ENCODE results near the gene AMBRA1.
"Not testable (repeated sequence)": the region's sequence is repeated elsewhere in the genome, so short reads cannot be mapped to it uniquely, and the experiment has no call there.

AMBRA1 gene

GRCh38 chr11:46533396-46534100 is 60.3 kb downstream of the AMBRA1 start:
- DNase-seq, result no peak

GRCh38 chr11:46529928-46530574 is 63.8 kb downstream of the AMBRA1 start:
- DNase-seq, result no peak

- DNase-seq, result peak; percentile 65
Observed at GRCh38 chr11:46529095-46529905, 64.5 kb downstream of the AMBRA1 start.

- DNase-seq, result no peak
Observed at GRCh38 chr11:46528445-46529094, 65.3 kb downstream of the AMBRA1 start.

- DNase-seq, result no peak
Observed at GRCh38 chr11:46527591-46528130, 66.2 kb downstream of the AMBRA1 start.

GRCh38 chr11:46526216-46527215 is 67.3 kb downstream of the AMBRA1 start:
- no peak for DNase-seq

GRCh38 chr11:46524201-46524770 is 69.5 kb downstream of the AMBRA1 start:
- DNase-seq, result no peak

GRCh38 chr11:46523290-46523689 is 70.5 kb downstream of the AMBRA1 start:
- DNase-seq, result no peak

GRCh38 chr11:46522682-46523281 is 71.0 kb downstream of the AMBRA1 start:
- DNase-seq, result no peak

- DNase-seq, result no peak
Observed at GRCh38 chr11:46521961-46522681, 71.7 kb downstream of the AMBRA1 start.

GRCh38 chr11:46520971-46521745 is 72.7 kb downstream of the AMBRA1 start:
- DNase-seq, result no peak

- DNase-seq, result no peak
Observed at GRCh38 chr11:46519351-46519750, 74.5 kb downstream of the AMBRA1 start.

GRCh38 chr11:46518928-46519327 is 74.9 kb downstream of the AMBRA1 start:
- not testable (repeated sequence) for DNase-seq

- no peak for DNase-seq
Observed at GRCh38 chr11:46514370-46514769, 79.5 kb downstream of the AMBRA1 start.

GRCh38 chr11:46513934-46514342 is 79.9 kb downstream of the AMBRA1 start:
- DNase-seq, result no peak

GRCh38 chr11:46512261-46512881 is 81.5 kb downstream of the AMBRA1 start:
- no peak for DNase-seq

GRCh38 chr11:46511342-46511741 is 82.5 kb downstream of the AMBRA1 start:
- no peak for DNase-seq

- no peak for DNase-seq
Observed at GRCh38 chr11:46508360-46508759, 85.5 kb downstream of the AMBRA1 start.

- no peak for DNase-seq
Observed at GRCh38 chr11:46506483-46506791, 87.4 kb downstream of the AMBRA1 start.
